HG03558 (cell line): ENCODE data around the gene NUCB2.

ENCODE experiments used
- ATAC-seq: cut with Tn5 transposase; IDR thresholded peaks from one replicate; pipeline ENCODE4 v1.9.1; 2021; ENCODE audit warnings: moderate number of reproducible peaks; ENCODE audit not compliant: unreplicated experiment; ENCODE audit errors: extremely low read depth

NUCB2 gene

DNA sequence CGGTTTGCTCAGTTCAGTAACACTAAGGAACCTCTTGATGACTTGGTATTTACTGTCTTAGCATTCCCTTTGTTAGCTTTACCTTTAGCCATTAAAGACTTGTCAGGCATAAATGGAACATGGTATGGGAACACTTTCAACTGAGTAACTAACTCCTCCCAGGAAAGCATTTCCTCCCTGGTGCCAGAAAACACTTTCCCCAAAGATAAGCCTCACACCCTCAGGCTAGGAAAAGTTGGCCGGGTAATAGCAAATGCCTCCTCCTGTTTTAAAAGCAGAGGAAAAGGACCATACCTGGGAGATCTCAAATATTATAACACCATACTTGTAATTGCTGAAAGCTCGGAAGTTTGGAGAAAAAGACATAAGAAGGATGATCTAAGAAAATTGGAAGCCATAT is 100.0 kb downstream of the NUCB2 start:
- no peak for ATAC-seq

DNA sequence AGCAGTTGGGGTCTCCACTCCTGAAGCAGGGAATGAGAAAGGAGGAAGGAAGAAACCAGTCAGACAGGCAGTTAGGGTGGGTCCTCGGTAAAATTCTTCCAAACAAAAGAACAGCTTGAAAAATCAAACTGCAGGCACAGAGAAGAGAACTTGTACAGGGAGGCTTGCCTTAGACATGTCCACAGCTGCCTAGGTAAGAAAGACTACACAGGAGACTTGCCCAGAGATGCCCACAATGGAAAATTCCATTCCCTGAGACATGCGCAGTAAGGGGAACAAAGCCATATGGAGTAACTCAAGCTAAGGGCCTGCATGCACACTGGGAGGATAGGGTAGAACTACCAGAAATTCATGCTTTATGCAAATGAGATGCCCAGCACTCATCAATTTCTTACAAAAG is 102.1 kb downstream of the NUCB2 start:
- ATAC-seq = no peak

DNA sequence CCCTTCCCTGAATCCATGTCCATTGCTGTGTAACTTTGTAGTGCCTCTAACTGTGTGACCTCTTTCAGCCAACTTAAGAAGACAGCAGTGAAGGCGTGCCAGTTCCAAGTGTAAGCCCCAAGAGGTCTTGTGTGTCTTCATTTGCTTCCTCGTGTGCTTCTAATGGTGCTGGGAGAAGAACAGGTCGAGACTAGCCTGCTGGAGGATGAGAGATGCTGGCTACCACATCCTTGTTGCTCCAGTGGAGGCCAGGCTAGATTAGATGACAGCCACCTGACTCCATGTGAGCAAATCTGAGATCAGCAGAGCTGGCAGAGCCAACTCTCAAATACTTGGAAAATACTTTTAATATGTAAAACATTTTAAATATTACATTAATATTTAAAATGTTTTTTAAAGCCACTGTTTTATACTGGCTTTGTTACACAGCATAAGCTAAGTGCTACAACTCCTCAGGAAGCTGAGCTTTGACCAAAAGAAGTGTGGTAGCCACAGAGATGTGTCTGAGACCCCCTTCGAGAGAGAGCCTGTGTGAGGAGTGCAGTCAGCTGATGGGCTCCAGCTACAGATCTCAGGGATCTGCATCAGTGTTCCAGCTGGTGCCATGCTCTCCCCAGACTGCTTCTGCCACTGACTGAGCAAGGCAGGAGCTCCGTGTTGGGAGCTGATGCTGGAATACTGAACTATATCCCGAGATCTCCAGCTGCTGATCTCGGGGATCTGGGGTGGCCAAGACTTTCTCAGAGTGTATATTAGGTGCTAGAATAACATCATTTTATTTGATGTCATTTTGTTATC is 103.0 kb downstream of the NUCB2 start:
- ATAC-seq = no peak

DNA sequence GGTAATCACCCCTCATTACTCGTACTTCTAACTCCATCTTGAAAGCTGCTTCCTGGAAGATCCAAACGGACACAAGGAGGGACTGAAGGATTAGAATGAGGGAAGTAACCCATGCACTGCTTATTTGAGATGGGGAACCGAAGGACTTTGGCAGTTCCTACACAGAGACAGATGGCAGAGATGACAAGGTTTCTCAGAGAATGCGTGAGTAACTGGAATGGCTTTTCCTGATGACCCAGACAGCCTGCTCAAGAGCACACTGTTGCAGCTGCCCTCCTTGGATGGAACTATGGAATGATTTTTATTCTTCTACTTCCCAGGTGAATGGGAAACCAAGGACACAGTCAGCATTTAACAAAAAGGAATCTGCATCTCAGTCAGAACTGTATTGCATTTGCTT is 104.6 kb downstream of the NUCB2 start:
- ATAC-seq = no peak
